Fibroblast of lung (primary cell): ENCODE measurements around the gene PLEKHA6.

Experiments
- CTCF ChIP-seq, 2 donors: IDR thresholded peaks in 1 of 2; conservative IDR thresholded peaks in 1 of 2; 1 replicate in 1 of 2; 2 replicates in 1 of 2; pipeline ENCODE4 v1.5.1; 2011 to 2012; ENCODE audit warnings: low read length in 2 of 2, control low read depth in 1 of 2, inconsistent platforms in 1 of 2, low read depth in 1 of 2, mild to moderate bottlenecking in 1 of 2
- EZH2 ChIP-seq: IDR thresholded peaks from 2 replicates; pipeline ENCODE4 v1.5.1; 2012; ENCODE audit warnings: low read length, control low read depth, mild to moderate bottlenecking; ENCODE audit errors: missing control alignments

GRCh38 chr1:204356997-204357396, 2.7 kb downstream of the PLEKHA6 start:
- TF ChIP-seq CTCF (conservative IDR thresholded peaks at IDR 0.05 in 1 of 2, IDR thresholded peaks at IDR 0.05 in 1 of 2; ENCODE audit: low read depth in 1 of 2, low read length in 2 of 2) (no peak), EZH2 (no peak)
